PC-3 (cell line): ENCODE measurements around the gene FAM89B. TPM values are rescaled to one million over a fixed set of nuclear protein-coding genes. Genes with fewer than 3 reads are reported as not detected.

Experiments
- ATAC-seq: fragments of 200-7000 bp; cut with Tn5 transposase; 2 replicates; pipeline ENCODE4 v1.9.1; 2020; ENCODE audit warnings: mild to moderate bottlenecking, moderate library complexity
- BruUV-seq: library from RNA; stranded (reverse); fragments of 400-500 nt; replicated peaks from 2 replicates; lab custom pipeline; 2021; lab: Mats Ljungman, UMichigan
- CTCF ChIA-PET: fragments of 300-600 bp; sonication (Branson Sonifier 250); formaldehyde crosslinking; loops from one replicate; lab custom pipeline; 2022; ENCODE audit warnings: antibody characterized with exemption; lab: Charles Lee
- POLR2A ChIA-PET: fragments of 300-600 bp; sonication (Branson Sonifier 250); formaldehyde crosslinking; loops from one replicate; lab custom pipeline; 2022; ENCODE audit warnings: antibody characterized with exemption; ENCODE audit not compliant: unreplicated experiment; lab: Charles Lee
- DNase-seq: peaks from one replicate; pipeline ENCODE4 v3.0.0-alpha.2; 2015
- H2AFZ ChIP-seq: fragments of 300-600 bp; sonication (generic); 2 replicates; pipeline ENCODE4 v1.6.0; 2016; ENCODE audit warnings: antibody characterized with exemption, low read length
- H3F3A ChIP-seq: fragments of 300-600 bp; sonication (generic); one replicate; pipeline ENCODE4 v1.6.0; 2017; ENCODE audit warnings: antibody characterized with exemption, low read length, control low read depth, mild to moderate bottlenecking; ENCODE audit not compliant: unreplicated experiment
- H3K27ac ChIP-seq: fragments of 300-600 bp; sonication (generic); 2 replicates; pipeline ENCODE4 v1.5.1; 2016; ENCODE audit warnings: mild to moderate bottlenecking, low read length
- H3K27me3 ChIP-seq: fragments of 300-600 bp; sonication (generic); 2 replicates; pipeline ENCODE4 v1.6.1; 2016; ENCODE audit warnings: low read length, mixed read lengths
- H3K36me3 ChIP-seq: fragments of 300-600 bp; sonication (generic); 2 replicates; pipeline ENCODE4 v1.6.1; 2016; ENCODE audit warnings: low read depth, mixed run types, low read length, mixed read lengths
- H3K4me1 ChIP-seq: fragments of 300-600 bp; sonication (generic); 2 replicates; pipeline ENCODE4 v1.5.1; 2016; ENCODE audit warnings: low read length; ENCODE audit not compliant: insufficient read depth
- H3K4me2 ChIP-seq: fragments of 300-600 bp; sonication (generic); 2 replicates; pipeline ENCODE4 v1.6.0; 2016; ENCODE audit warnings: low read length
- H3K4me3 ChIP-seq: fragments of 300-600 bp; sonication (generic); 2 replicates; pipeline ENCODE4 v1.5.1; 2016; ENCODE audit warnings: mild to moderate bottlenecking, low read length, mixed read lengths
- H3K79me2 ChIP-seq: fragments of 300-600 bp; sonication (generic); 2 replicates; pipeline ENCODE4 v1.6.1; 2017; ENCODE audit warnings: low read length, mixed read lengths
- H3K9ac ChIP-seq: fragments of 300-600 bp; sonication (generic); 2 replicates; pipeline ENCODE4 v1.6.0; 2016; ENCODE audit warnings: mild to moderate bottlenecking, low read length
- H3K9me2 ChIP-seq: fragments of 300-600 bp; sonication (generic); replicated peaks from 2 replicates; pipeline ENCODE4 v1.6.1; 2016; ENCODE audit warnings: mixed run types, low read length, mixed read lengths
- H3K9me3 ChIP-seq: fragments of 300-600 bp; sonication (generic); 2 replicates; pipeline ENCODE4 v1.6.1; 2016; ENCODE audit warnings: low read length, mixed read lengths
- H4K20me1 ChIP-seq: fragments of 300-600 bp; sonication (generic); 2 replicates; pipeline ENCODE4 v1.6.1; 2016; ENCODE audit warnings: low read length, mixed read lengths
- EZH2 ChIP-seq: fragments of 300-600 bp; sonication (generic); IDR thresholded peaks from one replicate; pipeline ENCODE4 v1.6.1; 2017; ENCODE audit warnings: antibody characterized with exemption, mild to moderate bottlenecking, low read length; ENCODE audit not compliant: unreplicated experiment
- EZH2phosphoT487 ChIP-seq: fragments of 300-600 bp; sonication (generic); IDR thresholded peaks from 2 replicates; pipeline ENCODE4 v1.6.1; 2018; ENCODE audit warnings: mild to moderate bottlenecking, antibody characterized with exemption, low read length, borderline replicate concordance
- intact Hi-C: fragments of 100-400 bp; cut with micrococcal nuclease; formaldehyde crosslinking; loops from 2 replicates; pipeline ENCODE4 v1.9.0; 2023
- total RNA-seq: library from RNA; depleted of rRNA; stranded (reverse); fragments of >200 nt; gene quantifications from 2 replicates; pipeline ENCODE4 v1.2.3, GENCODE V29; 2014
- TF ChIP-seq, protein P1 (sequence below): fragments of 300-600 bp; sonication (generic); conservative IDR thresholded peaks from 2 replicates; pipeline ENCODE4 v1.5.1; 2017; ENCODE audit warnings: antibody characterized with exemption, low read depth, mild to moderate bottlenecking, low read length

FAM89B gene
- total RNA-seq, 1 experiment from 2014 or later: 76.3 TPM

DNA sequence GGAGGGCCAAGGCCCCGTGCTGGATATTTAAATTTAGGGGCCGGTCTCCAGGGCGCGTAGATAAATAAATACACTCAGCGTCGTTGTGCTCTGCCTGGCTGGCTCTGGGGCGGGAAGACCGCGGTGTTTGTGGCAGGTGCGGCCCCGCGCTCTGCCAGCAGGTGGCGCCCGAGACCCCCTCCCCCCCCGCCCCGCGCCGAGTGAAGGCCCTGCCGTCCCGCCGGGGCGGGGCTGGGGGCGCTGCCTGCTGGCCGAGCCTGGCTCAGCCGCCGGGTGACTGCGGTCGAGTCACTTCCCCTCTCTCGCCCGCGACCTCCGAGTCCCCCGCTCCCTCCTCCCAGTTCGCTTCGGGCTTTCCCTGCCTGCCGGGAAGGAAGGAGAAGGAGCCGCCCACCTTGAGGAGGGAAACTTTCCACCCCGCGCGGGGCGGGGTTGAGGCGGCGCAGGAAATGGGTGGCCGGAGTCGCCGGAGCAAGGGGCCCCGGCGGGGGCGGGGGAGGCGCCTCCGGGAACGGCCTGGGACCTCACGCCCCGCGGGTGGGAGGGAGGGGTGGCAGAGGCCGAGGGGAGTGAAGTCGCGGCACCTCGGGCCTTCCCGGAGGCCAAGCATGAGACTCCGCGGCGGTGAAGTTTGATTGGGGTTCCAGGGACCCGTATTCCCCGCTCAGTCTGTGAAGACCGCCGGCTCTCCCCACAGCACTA is 1.9 kb downstream of the FAM89B start:
- Histone ChIP-seq H2AFZ (no peak overlapping the region), H3K9me2 (no peaks in the 10 kb centered on the region), H3K9me3 (no peaks in the 10 kb centered on the region), H3K4me1 (peaks cover 58% of the 10 kb centered on the region), H3K36me3 (no peaks in the 10 kb centered on the region), H3K4me2 (peak overlapping the region; percentile 93), H3F3A (peaks cover 4% of the 10 kb centered on the region), H3K9ac (peak overlapping the region; percentile 20; the same call in 1 of the 2 replicates), H3K4me3 (peak overlapping the region; percentile 97), H4K20me1 (peaks cover 5% of the 10 kb centered on the region), H3K27me3 (no peaks in the 10 kb centered on the region), H3K27ac (peak overlapping the region; percentile 40), H3K79me2 (peaks cover 51% of the 10 kb centered on the region)
- peak; percentile 98 for DNase-seq
- ATAC-seq: peak; percentile 34
- POLR2A ChIA-PET: no interaction called here
- CTCF ChIA-PET: interaction anchor here (0.5 kb wide), 1 partner anchor 19 kb away, joined by 3 read pairs; no protein-coding TSS in a partner anchor
- no TSS peak for BruUV-seq
- intact Hi-C loops: no loop called here
- TF ChIP-seq EZH2phosphoT487 (no peak), EZH2 (no peak)
- TF ChIP-seq, protein P1, sequence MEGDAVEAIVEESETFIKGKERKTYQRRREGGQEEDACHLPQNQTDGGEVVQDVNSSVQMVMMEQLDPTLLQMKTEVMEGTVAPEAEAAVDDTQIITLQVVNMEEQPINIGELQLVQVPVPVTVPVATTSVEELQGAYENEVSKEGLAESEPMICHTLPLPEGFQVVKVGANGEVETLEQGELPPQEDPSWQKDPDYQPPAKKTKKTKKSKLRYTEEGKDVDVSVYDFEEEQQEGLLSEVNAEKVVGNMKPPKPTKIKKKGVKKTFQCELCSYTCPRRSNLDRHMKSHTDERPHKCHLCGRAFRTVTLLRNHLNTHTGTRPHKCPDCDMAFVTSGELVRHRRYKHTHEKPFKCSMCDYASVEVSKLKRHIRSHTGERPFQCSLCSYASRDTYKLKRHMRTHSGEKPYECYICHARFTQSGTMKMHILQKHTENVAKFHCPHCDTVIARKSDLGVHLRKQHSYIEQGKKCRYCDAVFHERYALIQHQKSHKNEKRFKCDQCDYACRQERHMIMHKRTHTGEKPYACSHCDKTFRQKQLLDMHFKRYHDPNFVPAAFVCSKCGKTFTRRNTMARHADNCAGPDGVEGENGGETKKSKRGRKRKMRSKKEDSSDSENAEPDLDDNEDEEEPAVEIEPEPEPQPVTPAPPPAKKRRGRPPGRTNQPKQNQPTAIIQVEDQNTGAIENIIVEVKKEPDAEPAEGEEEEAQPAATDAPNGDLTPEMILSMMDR: peak; percentile 84

DNA sequence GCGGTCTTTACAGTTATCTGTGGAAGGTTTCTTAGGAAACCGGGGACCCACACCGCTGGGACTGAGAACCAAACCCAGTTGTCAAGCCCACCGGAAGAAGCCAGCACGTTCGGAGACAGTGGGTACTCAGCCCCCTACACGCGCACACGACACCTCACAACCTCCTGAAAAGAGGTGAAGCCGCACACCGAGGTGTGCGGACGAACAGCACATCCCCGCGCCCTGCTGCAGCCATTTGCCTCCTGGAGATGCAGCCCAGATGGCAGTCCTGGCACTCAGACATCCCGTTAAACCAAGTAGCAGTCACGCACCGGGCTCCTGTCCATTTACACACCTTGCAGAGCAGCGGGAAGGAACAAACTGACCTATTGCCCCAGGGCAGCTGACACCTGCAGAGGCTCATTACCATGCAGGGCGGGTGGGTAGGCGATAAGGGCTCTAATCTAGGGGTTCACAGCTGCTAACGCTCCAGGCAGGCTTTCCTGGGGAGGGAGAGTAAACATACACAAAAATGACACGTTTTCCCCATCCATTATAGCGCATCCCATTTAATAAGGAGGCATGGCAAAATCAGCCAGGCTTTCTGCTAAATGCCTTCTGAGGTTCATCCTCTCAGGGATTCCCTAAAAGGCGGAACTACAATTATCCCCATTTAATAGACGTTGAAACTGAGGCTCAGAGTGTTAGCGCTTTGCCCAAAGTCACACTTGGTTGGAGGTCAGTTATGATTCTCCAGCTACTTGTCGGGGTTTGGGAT is 2.7 kb downstream of the FAM89B start:
- BruUV-seq: TSS peak; percentile 85
- POLR2A ChIA-PET: no interaction called here
- Histone ChIP-seq H3K4me1 (peaks cover 55% of the 10 kb centered on the region), H3K9me2 (no peaks in the 10 kb centered on the region), H3K36me3 (no peaks in the 10 kb centered on the region), H3F3A (peaks cover 4% of the 10 kb centered on the region), H3K9me3 (no peaks in the 10 kb centered on the region), H2AFZ (peak overlapping the region; percentile 64), H3K79me2 (peaks cover 46% of the 10 kb centered on the region), H3K9ac (peak overlapping the region; percentile 20; the same call in 1 of the 2 replicates), H3K27ac (peak overlapping the region; percentile 40), H3K27me3 (no peaks in the 10 kb centered on the region), H3K4me2 (peak overlapping the region; percentile 84), H3K4me3 (peak overlapping the region; percentile 66), H4K20me1 (peaks cover 5% of the 10 kb centered on the region)
- peak; percentile 44 for DNase-seq
- TF ChIP-seq, protein P1: no peak
- TF ChIP-seq EZH2 (no peak), EZH2phosphoT487 (no peak)
- no peak for ATAC-seq
- intact Hi-C loops: no loop called here
- CTCF ChIA-PET: no interaction called here
